Measurements from ENCODE around the gene FRG2C.
"Not testable (repeated sequence)": the region's sequence is repeated elsewhere in the genome, so short reads cannot be mapped to it uniquely, and the experiment has no call there.

Gene FRG2C

GRCh38 chr3:75664028-75664427 lies at the start of gene FRG2C:
TSS of gene FRG2C (plus strand) at chr3:75664328. CDS start at chr3:75664380, 52 bp downstream.
- H3K27ac ChIP-seq; DNase-seq (ENCODE audit: low read depth, low spot score): not testable (repeated sequence)

DNA sequence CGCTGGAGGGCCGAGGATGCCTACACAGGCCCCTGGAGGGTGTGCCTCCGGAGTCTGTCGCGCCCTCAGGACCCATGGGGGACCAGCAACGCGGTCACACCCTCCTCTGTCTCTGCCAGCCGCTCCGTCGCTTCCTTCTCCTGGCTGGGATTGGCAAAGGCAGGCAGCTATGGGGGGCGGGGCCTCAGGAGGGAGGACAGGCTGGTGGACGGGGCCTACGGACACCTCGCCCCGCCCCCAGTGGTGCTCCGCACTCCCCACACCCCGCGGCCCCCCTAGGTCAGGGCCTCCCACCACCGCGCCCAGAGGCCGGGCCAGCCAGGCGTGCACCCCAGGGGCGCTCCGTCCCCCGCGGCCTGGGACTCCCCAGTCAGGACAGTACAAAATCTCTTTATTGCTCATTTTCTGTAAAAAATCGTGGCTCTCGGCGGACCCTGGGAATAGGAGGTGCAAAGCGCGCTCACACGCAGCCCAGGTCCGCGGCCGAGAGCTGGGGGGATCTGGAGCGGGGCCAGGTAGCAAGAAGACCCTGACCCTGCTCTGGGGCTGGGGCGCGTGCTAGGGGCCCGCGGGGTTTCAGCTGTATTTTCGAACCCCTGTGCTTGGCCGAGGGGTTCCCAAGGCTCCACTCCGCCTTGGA lies 45.3 kb upstream of the FRG2C start:
- not testable (repeated sequence) for DNase-seq (ENCODE audit: low read depth, low spot score); H3K27ac ChIP-seq

- not testable (repeated sequence) for H3K27ac ChIP-seq; DNase-seq (ENCODE audit: low read depth, low spot score)
These were observed 44.6 kb upstream of the FRG2C start for GRCh38 chr3:75619481-75620031.

DNA sequence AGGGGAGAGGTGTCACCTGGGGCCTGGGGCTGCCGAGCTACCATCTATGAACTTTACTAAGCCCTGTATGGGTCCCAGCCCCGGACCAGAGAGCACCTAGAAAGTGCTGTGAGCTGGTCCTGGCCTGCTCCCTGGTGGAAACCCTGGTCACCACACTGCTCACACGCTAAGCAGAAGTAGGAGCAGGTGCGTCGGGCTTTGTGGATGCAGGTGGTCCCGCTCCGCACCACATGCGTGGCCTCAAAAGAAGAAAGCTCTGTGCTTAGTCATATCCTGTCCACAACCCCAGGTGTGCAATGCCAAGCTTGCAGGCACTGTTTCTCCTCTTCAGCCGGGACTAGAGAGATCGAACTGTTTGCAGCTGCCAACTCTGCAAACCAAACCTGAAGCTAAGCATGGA lies 42.4 kb upstream of the FRG2C start:
- not testable (repeated sequence) for H3K27ac ChIP-seq; DNase-seq (ENCODE audit: low read depth, low spot score)

DNA sequence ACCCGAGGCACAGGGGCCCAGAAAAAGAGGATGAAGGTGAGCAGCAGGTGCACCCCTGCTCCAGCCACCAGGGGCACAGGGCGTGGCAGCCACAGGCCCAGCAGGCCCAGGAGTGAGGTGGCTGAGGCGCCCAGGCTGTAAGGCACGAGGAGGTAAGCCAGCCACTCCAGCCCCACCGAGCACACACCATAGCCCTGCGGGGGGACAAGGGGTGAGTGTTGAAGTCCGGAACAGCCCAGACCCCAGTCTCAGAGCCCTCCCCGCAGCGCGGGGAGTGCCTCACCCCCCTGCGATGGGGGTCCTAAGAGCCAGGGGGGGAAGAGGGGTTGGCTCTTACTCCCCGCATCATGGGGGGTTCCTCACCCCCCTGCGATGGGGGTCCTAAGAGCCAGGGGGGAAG lies 40.5 kb upstream of the FRG2C start:
- H3K27ac ChIP-seq; DNase-seq (ENCODE audit: low read depth, low spot score): not testable (repeated sequence)

DNA sequence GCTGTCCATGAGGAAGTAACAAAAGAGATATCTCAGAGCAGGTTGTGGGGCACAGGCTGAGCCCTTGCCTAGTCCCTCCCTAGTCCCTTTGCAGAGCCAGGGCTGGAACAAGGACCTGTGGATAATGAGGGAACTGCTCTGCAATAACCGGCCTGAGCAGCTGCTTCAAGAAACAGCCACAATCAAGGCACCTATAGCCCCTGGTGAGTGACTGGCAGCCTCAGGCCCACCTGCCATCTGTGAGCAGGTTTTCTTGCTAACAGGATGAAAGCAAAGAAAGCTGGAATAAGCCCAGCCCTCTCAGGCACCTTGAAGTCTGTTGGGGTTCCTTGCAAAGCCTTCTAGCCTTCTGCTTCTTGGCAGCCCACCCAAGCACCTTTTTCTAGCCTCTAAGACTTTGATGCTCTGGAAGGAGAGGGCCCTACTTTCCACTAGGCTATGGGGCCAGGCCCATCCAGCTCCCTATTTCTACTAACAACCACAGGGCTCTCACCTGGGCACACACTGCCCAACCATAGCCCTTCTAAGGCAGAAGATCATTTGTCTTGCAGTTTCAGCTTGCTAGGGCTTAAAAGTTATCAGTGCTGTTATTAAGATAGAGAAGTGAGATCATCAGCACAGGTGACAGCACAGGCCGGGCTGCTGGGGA lies 33.1 kb upstream of the FRG2C start:
- DNase-seq (ENCODE audit: low read depth, low spot score); H3K27ac ChIP-seq: not testable (repeated sequence)

GRCh38 chr3:75631541-75631940 lies 32.6 kb upstream of the FRG2C start:
- no peak for DNase-seq (ENCODE audit: low read depth, low spot score)
- no peak overlapping the region for H3K27ac ChIP-seq

DNA sequence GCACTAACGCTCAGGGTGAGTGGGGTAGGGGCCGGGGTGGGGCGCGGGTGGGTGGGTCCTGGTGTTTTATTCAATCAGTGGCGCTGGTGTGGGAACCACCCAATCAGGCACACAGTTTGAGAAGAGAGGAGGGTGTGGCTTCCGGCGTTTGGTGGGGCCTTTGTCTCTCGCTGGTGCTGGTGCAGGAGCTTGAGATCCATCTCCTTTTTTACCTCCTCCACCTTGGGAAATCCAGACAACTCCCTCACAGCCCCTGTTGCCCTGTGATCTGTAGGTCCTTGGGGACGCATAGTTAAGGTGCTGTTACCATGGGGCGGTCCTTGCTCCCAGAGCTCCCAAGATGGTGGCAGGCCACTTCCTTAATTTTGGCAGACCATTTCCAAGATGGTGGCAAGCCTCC lies 25.2 kb upstream of the FRG2C start:
- H3K27ac ChIP-seq; DNase-seq (ENCODE audit: low read depth, low spot score): not testable (repeated sequence)

GRCh38 chr3:75641107-75641517 lies 23.0 kb upstream of the FRG2C start:
- not testable (repeated sequence) for H3K27ac ChIP-seq; DNase-seq (ENCODE audit: low read depth, low spot score)

GRCh38 chr3:75643031-75643800 lies 20.9 kb upstream of the FRG2C start:
- not testable (repeated sequence) for DNase-seq (ENCODE audit: low read depth, low spot score); H3K27ac ChIP-seq

GRCh38 chr3:75645548-75645947 lies 18.6 kb upstream of the FRG2C start:
- DNase-seq (ENCODE audit: low read depth, low spot score); H3K27ac ChIP-seq: not testable (repeated sequence)

DNA sequence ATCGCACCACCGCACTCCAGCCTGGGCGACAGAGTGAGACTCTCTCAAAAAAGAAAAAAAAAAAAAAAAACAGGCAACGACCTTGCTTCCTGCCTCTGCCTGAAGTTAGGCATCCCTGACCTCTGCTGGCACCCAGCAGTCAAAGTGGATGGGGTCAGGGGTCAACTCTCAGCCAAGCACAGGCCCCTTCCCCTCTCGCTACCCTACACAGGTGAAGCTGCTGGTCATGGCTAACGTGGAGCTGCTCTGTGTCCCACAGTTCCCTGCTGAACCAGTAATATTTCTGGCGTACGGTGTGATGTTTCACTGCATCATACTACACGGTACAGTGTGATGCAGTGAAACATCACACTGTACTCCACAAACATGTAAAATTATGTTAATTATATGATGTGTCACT lies 13.9 kb upstream of the FRG2C start:
- H3K27ac ChIP-seq, result no peak overlapping the region
- DNase-seq (ENCODE audit: low read depth, low spot score), result no peak

DNA sequence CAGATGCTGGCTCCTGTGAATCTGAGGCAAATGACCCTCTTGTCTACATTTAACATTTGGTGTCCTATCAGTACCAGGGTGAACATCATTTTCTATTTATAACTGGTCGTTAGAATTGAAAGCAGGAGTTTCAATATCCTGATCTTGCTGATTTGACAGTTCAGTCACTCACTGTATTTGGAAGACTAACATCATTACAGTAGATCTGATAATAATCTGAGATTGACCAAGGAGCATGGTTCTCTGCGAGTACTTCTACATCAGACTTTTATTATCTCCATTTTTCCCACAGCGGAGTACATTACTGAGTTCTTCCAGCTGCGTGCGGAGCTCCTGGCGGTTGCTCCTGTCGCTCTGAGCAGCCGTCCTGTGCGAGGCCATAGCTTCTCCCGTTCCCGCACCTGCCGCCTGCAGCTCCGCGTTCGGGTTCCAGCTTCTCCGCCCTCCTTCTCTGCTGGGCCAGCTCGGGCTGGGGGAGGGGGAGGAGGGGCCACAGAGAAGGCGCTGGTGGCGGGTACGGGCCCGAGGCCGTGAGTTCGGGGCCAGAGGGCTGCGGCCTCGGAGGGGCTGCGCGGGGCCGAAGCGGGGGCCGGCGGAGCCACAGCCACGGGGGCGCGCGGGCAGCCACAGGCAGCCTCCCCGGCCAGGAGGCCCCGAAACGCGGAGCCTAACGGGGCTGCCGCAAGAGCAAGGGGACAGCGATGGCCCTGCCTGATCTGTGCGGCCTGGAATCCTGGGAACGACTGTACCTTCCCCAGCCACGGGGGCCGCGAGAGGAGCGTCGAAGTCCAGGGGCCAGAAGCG lies 8.8 kb upstream of the FRG2C start:
- not testable (repeated sequence) for H3K27ac ChIP-seq; DNase-seq (ENCODE audit: low read depth, low spot score)

DNA sequence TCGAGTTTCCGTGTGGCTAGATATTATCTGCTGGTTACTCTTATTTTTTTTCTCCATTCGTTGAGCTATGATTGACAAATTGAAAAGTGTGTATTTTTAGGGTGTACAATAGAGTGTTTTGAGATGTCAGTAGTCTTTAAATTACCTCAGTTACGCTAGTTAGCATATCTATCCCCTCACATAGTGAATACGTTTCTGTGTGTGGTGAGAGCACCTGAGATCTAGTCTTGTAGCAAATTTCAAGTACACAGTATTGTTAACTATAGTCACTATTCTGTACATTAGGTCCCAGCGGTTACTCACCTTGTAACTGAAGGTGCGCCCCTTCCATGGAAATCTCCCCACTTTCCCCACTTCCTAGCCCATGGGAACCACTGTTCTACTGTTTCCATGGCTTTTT lies 8.2 kb upstream of the FRG2C start:
- not testable (repeated sequence) for H3K27ac ChIP-seq; DNase-seq (ENCODE audit: low read depth, low spot score)

DNA sequence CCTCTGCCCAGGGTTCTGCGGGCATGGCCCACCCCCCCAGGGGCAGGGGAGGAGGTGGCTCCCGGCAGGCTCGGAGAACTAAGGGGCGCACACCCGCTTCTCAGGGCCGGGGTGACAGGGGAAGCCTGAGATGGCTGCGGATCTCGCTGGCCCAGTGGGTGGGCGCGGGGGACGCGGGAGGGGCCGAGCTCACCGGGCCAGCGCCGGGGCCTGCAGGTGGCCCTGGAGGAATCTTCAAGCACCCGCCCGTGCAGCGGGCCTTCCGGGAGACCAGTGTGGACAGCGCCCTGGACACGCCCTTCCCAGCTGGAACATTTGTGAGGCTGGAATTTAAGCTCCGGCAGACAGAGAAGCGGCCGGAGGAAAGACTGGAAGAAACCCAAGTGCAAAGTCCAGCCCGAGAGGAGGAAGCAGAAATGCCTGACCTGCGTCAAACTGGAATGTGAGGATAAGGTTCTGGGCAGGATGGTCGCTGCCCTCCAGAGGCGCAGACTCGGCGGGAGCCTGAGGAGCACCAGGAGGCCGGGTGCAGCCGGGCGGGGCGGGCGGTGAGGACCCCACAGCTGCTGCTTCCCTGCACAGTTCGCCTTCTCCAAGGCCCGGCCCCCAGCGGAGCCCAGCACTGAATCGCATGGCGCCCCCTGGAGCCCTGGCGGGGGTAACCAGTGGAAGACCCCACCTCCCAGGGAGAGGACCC lies 5.6 kb upstream of the FRG2C start:
- not testable (repeated sequence) for DNase-seq (ENCODE audit: low read depth, low spot score); H3K27ac ChIP-seq

DNA sequence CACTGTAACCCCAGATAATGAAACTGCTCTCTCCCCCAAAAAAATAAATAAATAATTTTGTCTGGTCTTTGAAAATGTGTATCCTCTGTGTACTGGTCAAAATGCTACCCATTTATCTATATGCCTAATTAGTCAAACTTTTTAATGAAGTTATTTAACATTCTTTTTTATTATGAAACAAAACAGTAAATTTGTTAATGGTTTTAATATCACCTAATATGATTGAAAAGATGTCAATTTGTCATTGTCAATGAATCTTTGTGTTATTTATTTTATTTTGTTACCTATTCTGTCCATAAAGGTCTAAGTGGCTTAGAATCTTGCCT lies 5.1 kb upstream of the FRG2C start:
- not testable (repeated sequence) for H3K27ac ChIP-seq; DNase-seq (ENCODE audit: low read depth, low spot score)

- not testable (repeated sequence) for H3K27ac ChIP-seq
These were observed 1.5 kb downstream of the FRG2C start for GRCh38 chr3:75665626-75666025.

GRCh38 chr3:75667757-75668701 lies 3.9 kb downstream of the FRG2C start:
- not testable (repeated sequence) for H3K27ac ChIP-seq; DNase-seq (ENCODE audit: low read depth, low spot score)

More at GRCh38 chr3:75665626-75666025, 1.5 kb downstream of the FRG2C start:
- DNase-seq (ENCODE audit: low read depth, low spot score), result not testable (repeated sequence)

Measured in epithelial cell of prostate (primary cell).